ENCODE data around the gene SPATA4.

SPATA4 gene

GRCh38 chr4:176189891-176190795 lies 5.2 kb downstream of the SPATA4 start:
- DNase-seq, result no peak

DNA sequence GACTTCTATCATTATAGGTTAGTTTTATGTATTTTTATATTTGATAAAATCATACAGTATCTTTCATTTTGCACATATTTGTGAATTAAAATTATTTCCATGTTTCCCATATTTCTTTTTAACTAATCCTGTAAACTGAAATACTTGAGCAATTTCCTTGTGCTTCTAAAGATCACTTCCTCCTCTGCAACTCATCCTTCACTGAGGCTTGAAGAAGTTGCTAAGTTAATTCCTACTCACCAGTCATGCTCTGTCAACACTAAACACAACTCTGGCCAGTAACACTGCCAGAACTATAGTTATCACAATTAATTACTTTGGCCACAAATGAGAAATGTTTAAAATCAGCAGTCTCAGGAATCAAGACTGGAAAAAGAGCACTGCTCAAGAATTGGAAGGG lies 6.7 kb downstream of the SPATA4 start:
- no peak for DNase-seq

GRCh38 chr4:176187624-176188023 lies 7.8 kb downstream of the SPATA4 start:
- DNase-seq, result peak; percentile 2

DNA sequence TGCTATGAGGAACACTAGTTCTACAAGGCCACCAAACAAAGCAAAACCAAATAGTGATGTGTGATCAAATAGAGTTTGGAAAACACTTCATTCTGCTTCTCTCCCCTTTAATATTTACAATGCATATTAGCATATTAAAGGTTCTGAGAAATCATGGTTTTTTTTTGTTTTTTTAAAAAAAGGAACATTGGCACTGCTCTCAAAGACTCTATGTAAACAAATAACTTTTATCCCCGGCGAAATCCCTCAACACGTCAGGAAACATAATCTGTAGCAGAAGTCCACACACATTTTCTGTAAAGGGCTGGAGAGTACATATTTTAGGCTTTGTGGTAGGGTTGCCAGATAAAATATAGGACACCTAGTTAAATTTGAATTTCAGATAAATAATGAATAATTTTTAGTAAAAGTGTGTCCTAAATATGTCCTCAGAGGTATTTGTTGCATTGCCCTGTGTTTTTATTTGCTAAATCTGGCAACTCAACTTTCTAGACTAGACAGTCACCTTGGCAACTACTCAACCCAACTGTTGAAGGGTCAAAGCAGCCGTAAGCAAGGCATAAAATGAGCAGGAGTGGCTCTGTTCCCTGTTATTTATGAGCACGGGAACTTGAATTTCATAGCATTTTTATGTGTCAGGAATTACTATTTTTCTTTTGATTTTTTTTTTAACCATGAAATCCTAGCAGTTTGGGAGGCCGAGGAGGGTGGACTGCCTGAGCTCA lies 8.6 kb downstream of the SPATA4 start:
- peak; percentile 37 for DNase-seq

DNA sequence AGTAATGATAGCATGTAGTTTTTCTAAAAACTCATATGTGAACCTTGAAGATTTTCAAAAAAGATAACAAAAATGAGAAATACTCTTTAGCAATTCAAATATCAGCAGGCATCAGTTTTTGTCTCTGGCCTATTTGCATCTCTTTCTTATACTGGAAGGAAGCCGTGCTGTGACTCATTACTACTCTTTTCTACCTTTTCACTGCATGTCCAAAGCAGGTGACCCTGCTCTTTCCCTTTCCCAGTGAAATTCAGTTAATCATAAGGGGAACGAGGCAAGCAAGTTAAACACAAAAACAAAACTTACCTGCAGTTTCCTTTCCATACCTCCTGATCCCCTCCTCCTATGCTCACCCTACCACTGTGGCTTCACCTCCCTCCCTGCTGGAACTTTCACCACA lies 9.3 kb downstream of the SPATA4 start:
- DNase-seq, result peak; percentile 47

DNA sequence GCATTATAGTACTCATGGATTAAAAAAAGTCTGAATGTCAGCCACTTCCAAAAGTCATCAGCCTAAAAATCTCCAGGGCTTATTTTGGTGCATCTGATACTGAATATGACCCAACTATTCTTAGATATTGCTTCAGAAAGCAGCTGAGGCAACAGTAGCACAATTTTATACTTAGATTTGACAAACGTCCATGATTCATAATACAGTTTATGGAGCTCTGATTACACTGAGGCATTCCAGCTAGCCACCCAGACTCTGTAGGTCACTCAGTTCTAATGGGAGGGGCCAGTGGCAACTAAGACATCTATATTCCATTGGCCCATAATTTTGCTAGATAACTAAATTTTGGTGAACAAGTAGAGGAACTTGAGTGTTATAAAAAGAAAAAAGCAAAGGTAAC lies 10.3 kb downstream of the SPATA4 start:
- no peak for DNase-seq

- DNase-seq, result no peak
These were observed 32.3 kb downstream of the SPATA4 start for GRCh38 chr4:176163041-176163440.

GRCh38 chr4:176156656-176157055 lies 38.7 kb downstream of the SPATA4 start:
- DNase-seq, result no peak

DNA sequence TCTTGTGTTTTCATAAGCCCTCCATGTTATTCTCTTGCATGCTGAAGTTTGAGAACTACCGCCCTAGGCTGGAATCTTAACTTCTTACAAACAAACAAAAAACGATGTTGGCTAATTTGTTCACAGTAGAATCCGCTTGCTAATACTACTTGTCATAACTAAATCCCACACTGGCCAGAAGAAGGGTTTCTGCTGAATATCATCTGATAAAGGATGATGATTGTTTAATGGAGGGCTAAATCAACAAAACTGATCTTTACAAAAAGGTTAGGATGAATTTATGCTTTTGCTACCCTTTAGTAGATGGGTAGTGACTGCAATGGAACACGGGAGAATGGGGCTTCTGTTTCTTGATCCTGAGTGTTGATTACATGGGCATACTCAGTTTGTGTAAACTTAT lies 42.3 kb downstream of the SPATA4 start:
- no peak for DNase-seq

DNA sequence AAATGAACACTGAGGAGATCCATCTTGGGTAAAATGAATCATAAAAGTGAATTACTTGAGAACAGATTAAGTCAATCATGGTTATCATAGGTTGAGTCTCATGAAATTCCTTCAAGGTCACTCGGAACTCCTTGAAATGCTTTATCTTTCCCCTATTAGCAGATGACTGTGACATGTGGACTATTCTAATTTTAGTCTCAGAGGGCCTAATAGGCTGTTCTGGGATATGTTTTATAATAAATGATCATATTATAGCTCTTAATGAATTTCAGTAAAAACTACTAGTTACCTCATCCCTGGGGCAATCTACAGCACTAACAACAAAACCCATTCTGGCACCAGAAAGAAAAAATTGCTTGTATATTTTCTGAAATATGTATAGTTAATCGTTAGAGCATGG lies 44.7 kb downstream of the SPATA4 start:
- no peak for DNase-seq

- peak; percentile 53 for DNase-seq
These were observed 45.1 kb downstream of the SPATA4 start for GRCh38 chr4:176150356-176150682.

DNA sequence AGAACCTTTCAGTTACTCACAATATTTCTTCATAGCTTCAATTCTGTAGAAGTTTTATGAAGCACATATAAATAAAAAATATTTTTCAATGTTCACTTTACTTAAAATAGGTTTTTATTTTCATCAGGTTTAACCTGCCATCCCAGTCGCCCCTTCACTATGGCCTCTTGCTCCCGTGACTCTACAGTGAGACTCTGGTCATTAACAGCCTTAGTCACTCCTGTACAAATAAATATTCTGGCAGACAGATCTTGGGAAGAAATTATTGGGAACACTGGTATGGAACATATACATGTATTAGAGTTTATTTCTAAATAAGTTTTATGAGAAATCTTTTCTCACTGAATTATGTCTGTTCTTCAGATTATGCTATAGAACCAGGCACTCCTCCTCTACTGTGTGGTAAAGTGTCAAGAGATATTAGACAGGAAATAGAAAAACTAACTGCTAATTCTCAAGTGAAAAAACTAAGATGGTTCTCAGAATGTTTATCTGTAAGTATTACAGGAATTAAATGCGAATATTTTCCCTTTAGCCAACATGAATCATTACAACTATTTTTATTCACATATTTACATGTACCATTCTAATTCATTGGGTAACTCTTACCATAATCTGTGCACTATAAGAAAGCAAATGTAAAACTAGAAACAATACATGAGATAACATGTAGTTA lies 45.6 kb downstream of the SPATA4 start:
- DNase-seq, result peak; percentile 1

DNA sequence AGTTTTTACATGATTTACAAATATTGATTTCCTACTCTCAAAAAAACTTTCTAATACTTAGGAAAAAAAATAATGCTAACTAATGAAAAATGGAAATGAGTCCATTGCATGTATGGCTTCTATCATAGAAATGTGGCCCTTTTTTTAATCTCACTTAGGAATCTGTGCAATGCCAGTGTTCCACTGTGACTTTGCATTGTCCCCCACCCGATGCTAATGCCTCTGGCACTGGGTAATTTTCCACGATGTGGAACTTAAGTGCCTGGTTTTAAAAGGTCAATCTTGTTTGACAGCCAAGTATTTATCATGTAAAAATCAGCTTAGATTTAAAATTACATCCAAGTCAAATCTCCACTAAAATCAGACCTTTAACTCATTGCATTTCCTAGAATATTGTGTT lies 53.1 kb downstream of the SPATA4 start:
- no peak for DNase-seq

DNA sequence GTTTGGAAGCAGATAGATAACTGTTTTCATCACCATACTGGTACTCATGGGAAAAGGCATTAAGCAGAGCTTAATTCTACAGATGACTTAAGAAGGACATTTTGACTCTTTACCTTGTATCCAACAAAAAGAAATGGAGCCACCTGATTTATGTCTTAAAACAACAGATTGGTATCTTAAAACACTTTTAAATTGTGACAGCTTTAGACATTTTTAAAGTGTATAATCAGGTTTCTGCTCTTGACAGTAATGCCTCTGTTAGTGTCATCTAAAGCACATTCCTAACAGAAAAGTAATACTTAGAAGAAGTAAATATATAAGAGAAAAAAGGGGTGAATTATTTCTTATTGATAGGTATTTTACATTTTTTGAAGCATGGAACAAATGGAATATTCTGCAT lies 55.9 kb downstream of the SPATA4 start:
- DNase-seq, result no peak

GRCh38 chr4:176137631-176138030 lies 57.8 kb downstream of the SPATA4 start:
- DNase-seq, result no peak

- no peak for DNase-seq
These were observed 60.7 kb downstream of the SPATA4 start for GRCh38 chr4:176134670-176135069.

Data from DMS53 (cell line).